ENCODE results near the gene SLC6A13. TPM values are rescaled to one million over a fixed set of nuclear protein-coding genes. Genes with fewer than 3 reads are reported as not detected.

Gene SLC6A13
- total RNA-seq, 1 experiment from 2014 or later = 0.12 TPM

DNA sequence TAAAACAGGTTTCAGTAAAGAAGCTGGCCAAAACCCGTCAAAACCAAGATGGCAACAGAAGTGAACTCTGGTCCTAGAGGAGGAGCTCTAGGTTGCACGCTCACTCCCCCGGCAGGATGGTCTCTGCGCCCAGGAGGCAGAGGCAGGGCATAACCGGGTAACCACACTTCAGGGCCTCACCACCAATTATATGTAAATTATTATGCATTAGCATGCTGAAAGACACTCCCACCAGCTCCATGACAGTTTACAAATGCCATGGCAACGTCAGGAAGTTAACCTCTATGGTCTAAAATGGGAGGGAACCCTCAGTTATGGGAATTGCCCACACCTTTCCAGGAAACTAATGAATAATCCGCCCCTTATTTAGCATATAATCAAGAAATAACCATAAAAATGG lies 28.6 kb downstream of the SLC6A13 start:
- Histone ChIP-seq H3K9me3 (replicated peaks) (peaks cover 9% of the 10 kb centered on the region; the same call in 1 of the 2 replicates), H3K4me1 (peaks cover 11% of the 10 kb centered on the region; the same call in 1 of the 2 replicates), H3K36me3 (no peaks in the 10 kb centered on the region), H3K4me3 (no peak overlapping the region), H3K27me3 (peaks cover 14% of the 10 kb centered on the region), H3K27ac (no peak overlapping the region)
- DNase-seq = no peak

DNA sequence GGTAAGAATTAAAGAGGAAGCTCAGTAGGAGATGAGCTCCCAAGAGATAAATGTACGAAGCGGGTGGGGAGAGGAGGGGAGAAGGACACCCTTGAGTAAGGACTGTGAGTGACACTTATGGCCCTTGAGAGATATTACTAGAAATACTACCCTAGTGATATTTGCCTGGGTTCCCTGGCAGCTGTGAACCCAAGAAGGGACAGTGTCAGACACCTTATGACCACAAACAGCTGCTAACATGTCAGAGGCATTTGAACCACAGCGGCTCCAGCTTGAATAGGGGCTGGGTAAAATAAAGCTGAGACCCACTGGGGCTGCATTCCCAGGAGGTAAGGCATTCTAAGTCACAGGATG lies 29.0 kb downstream of the SLC6A13 start:
- Histone ChIP-seq H3K4me3 (peak overlapping the region; percentile 6; the same call in 1 of the 2 replicates), H3K4me1 (peaks cover 11% of the 10 kb centered on the region; the same call in 1 of the 2 replicates), H3K9me3 (replicated peaks) (peaks cover 9% of the 10 kb centered on the region; the same call in 1 of the 2 replicates), H3K36me3 (no peaks in the 10 kb centered on the region), H3K27me3 (peaks cover 18% of the 10 kb centered on the region), H3K27ac (no peak overlapping the region; the same call in 1 of the 2 replicates)
- peak; percentile 38 to 66 for DNase-seq

DNA sequence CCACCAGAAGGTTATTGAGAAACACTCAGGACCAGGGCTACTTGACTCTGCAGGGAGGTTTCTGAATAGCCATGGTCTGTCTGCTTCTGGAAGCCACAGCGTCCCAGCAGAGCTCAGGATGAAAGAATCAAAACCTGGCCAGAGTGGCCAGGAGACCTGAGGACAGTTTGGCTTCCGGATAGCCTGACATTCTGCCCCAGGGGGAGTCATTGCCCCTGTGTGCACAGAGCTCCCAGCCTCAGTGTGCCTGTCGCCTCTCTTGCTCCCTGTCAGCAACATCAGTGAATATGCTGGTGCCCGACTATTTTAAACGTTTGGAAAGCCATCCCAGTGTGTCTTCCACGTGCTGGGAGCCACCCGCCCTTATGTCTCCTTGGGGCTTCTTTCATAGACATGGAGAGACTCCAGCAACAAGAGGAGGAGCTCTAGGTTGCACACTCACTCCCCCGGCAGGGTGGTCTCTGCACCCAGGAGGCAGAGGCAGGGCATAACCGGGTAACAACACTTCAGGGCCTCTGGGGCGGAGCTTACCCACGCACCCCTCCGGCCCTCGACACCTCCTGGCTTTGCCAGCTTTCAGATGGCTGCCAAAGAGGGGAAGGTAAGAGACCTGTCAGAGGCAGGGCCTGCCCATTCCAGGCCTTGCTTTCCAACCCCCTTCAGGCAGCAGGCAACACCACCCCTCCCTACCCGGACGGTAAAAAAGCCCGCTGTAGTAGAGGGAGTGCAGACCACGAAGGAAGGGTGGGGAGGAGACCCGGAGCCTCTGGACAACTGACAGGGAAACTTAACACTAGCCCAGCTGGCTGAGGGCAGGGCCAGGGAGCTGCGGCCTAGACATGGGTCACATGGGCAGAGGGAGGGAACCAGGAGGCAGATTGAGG lies 29.7 kb downstream of the SLC6A13 start:
- DNase-seq = peak; percentile 69

DNA sequence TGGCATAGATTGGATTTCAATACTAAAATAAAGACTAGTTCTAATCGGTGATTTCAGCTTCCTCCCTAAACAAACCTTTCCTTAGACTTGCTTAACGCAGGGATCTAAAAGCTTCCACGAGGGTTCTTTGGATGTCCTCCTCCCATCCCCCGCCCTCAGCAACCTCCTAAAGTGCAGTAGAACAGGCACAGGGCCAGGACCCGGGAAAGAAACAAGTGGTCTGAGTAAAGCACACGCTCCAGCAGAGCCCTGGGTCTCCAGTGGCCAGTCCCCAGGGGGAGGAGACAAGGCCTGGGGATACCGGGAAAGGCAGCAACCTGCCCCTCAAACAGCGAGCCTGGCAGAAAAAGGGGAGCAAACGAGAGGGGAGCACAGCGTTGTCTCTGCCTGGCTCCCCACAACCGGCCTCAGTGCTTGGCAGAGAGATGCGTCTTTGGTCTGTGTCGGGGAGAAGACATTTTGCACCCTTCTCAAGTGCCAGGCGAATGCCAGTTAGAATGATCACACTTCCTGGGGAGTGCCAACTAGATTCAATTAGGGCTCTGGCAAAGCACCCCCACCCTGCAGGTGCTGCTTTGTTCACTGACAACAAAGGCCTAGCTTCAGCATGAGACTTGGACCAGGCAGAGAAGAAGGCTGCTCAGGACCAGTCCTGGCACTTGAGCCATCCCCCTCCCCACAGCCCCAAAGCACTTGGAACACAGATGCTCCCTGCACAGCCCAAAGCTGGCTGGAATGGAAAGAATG lies 31.5 kb downstream of the SLC6A13 start:
- Histone ChIP-seq H3K9me3 (replicated peaks) (peaks cover 3% of the 10 kb centered on the region; the same call in 1 of the 2 replicates), H3K4me3 (no peak overlapping the region), H3K27me3 (peaks cover 28% of the 10 kb centered on the region), H3K36me3 (no peaks in the 10 kb centered on the region), H3K27ac (no peak overlapping the region), H3K4me1 (peaks cover 11% of the 10 kb centered on the region; the same call in 1 of the 2 replicates)
- no peak for DNase-seq

More for the DNA sequence above, 29.7 kb downstream of the SLC6A13 start:
- H3K36me3 ChIP-seq = no peaks in the 10 kb centered on the region
- peaks cover 11% of the 10 kb centered on the region; the same call in 1 of the 2 replicates for H3K4me1 ChIP-seq
- H3K27me3 ChIP-seq = peaks cover 20% of the 10 kb centered on the region
- H3K27ac ChIP-seq = no peak overlapping the region; the same call in 1 of the 2 replicates
- peaks cover 9% of the 10 kb centered on the region; the same call in 1 of the 2 replicates for H3K9me3 ChIP-seq (replicated peaks)
- H3K4me3 ChIP-seq = peak overlapping the region; percentile 6; the same call in 1 of the 2 replicates

- peaks cover 11% of the 10 kb centered on the region; the same call in 1 of the 2 replicates for H3K4me1 ChIP-seq
- no peaks in the 10 kb centered on the region for H3K36me3 ChIP-seq
- no peaks in the 10 kb centered on the region for H3K9me3 ChIP-seq (replicated peaks)
- no peak overlapping the region for H3K4me3 ChIP-seq
- H3K27me3 ChIP-seq = peaks cover 28% of the 10 kb centered on the region
- no peak overlapping the region for H3K27ac ChIP-seq
- DNase-seq = no peak
These were observed 33.0 kb downstream of the SLC6A13 start for GRCh38 chr12:229441-230191.

- no peak overlapping the region for H3K27ac ChIP-seq
- no peaks in the 10 kb centered on the region for H3K9me3 ChIP-seq (replicated peaks)
- no peak overlapping the region for H3K4me3 ChIP-seq
- DNase-seq = no peak
- H3K27me3 ChIP-seq = peaks cover 28% of the 10 kb centered on the region
- peaks cover 7% of the 10 kb centered on the region; the same call in 1 of the 2 replicates for H3K4me1 ChIP-seq
- H3K36me3 ChIP-seq = no peaks in the 10 kb centered on the region
These were observed 33.8 kb downstream of the SLC6A13 start for GRCh38 chr12:228846-229200.

GRCh38 chr12:227923-228845 lies 34.5 kb downstream of the SLC6A13 start:
- Histone ChIP-seq H3K27me3 (peaks cover 28% of the 10 kb centered on the region), H3K36me3 (no peaks in the 10 kb centered on the region), H3K9me3 (replicated peaks) (no peaks in the 10 kb centered on the region)

GRCh38 chr12:227286-227915 lies 35.2 kb downstream of the SLC6A13 start:
- no peak for DNase-seq
- peaks cover 28% of the 10 kb centered on the region for H3K27me3 ChIP-seq
- H3K9me3 ChIP-seq (replicated peaks) = no peaks in the 10 kb centered on the region
- H3K27ac ChIP-seq = no peak overlapping the region
- no peak overlapping the region for H3K4me3 ChIP-seq
- H3K4me1 ChIP-seq = no peaks in the 10 kb centered on the region
- H3K36me3 ChIP-seq = no peaks in the 10 kb centered on the region

More at GRCh38 chr12:227923-228845, 34.5 kb downstream of the SLC6A13 start:
- H3K27ac ChIP-seq = no peak overlapping the region
- no peak for DNase-seq
- peaks cover under 1% of the 10 kb centered on the region; the same call in 1 of the 2 replicates for H3K4me1 ChIP-seq
- no peak overlapping the region for H3K4me3 ChIP-seq

GRCh38 chr12:226401-226800 lies 36.2 kb downstream of the SLC6A13 start:
- H3K36me3 ChIP-seq = no peaks in the 10 kb centered on the region
- H3K27me3 ChIP-seq = peaks cover 28% of the 10 kb centered on the region
- H3K4me3 ChIP-seq = no peak overlapping the region
- no peaks in the 10 kb centered on the region for H3K9me3 ChIP-seq (replicated peaks)
- no peak overlapping the region for H3K27ac ChIP-seq
- H3K4me1 ChIP-seq = no peaks in the 10 kb centered on the region
- no peak for DNase-seq

- Histone ChIP-seq H3K4me3 (no peak overlapping the region), H3K36me3 (no peaks in the 10 kb centered on the region), H3K27ac (no peak overlapping the region), H3K9me3 (replicated peaks) (no peaks in the 10 kb centered on the region), H3K27me3 (peaks cover 24% of the 10 kb centered on the region), H3K4me1 (no peaks in the 10 kb centered on the region)
- no peak for DNase-seq
These were observed 37.6 kb downstream of the SLC6A13 start for GRCh38 chr12:225012-225411.

- H3K27me3 ChIP-seq = peaks cover 17% of the 10 kb centered on the region
- DNase-seq = no peak
These were observed 38.3 kb downstream of the SLC6A13 start for GRCh38 chr12:224330-224729.

GRCh38 chr12:223841-224240 lies 38.8 kb downstream of the SLC6A13 start:
- H3K4me3 ChIP-seq = no peak overlapping the region
- no peaks in the 10 kb centered on the region for H3K4me1 ChIP-seq
- H3K36me3 ChIP-seq = no peaks in the 10 kb centered on the region
- H3K27me3 ChIP-seq = peaks cover 13% of the 10 kb centered on the region
- H3K27ac ChIP-seq = no peak overlapping the region
- no peak for DNase-seq
- H3K9me3 ChIP-seq (replicated peaks) = no peaks in the 10 kb centered on the region

More at GRCh38 chr12:224330-224729, 38.3 kb downstream of the SLC6A13 start:
- Histone ChIP-seq H3K9me3 (replicated peaks) (no peaks in the 10 kb centered on the region), H3K27ac (no peak overlapping the region), H3K36me3 (no peaks in the 10 kb centered on the region), H3K4me1 (no peaks in the 10 kb centered on the region), H3K4me3 (no peak overlapping the region)

DNA sequence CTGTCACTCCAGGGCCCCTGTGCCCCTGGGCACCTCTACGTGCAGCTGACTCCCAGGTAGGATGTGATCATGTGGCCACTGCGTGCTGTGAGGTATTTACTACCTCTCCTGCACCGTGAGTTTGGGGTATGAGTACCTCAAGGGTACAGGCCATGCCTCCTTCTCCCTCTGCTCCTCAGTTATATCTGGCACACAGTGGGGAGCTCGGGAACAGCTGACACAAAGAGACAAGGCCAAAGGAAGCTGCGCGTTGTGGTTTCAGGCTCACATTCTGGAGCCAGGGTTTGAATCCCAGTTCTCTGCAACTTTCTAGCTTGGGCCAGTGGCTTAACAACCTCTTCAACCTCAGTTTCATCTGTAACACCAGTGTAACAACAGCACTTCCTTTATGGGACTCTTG lies 40.9 kb downstream of the SLC6A13 start:
- no peaks in the 10 kb centered on the region; the same call in 1 of the 2 replicates for H3K27me3 ChIP-seq
- no peak for DNase-seq
- H3K4me1 ChIP-seq = no peaks in the 10 kb centered on the region

More for the DNA sequence above, 40.9 kb downstream of the SLC6A13 start:
- Histone ChIP-seq H3K36me3 (no peaks in the 10 kb centered on the region), H3K9me3 (replicated peaks) (no peaks in the 10 kb centered on the region), H3K4me3 (no peak overlapping the region), H3K27ac (no peak overlapping the region)
